Suprapubic skin (tissue), 4 donors: Measurements from ENCODE around the gene VWF.

Experiments used
- EP300 ChIP-seq: sonication (generic); formaldehyde crosslinking; IDR thresholded peaks from one replicate; pipeline ENCODE4 v1.6.1; 2017; ENCODE audit warnings: antibody characterized with exemption
- POLR2A ChIP-seq, 2 donors: fragments of 450-650 bp; IDR thresholded peaks; one replicate each; pipeline ENCODE4 v1.6.1; 2017; ENCODE audit warnings: antibody characterized with exemption in 2 of 2, mild to moderate bottlenecking in 2 of 2, moderate library complexity in 2 of 2
- POLR2AphosphoS5 ChIP-seq, 3 donors: sonication (generic); formaldehyde crosslinking; IDR thresholded peaks; one replicate each; pipeline ENCODE4 v1.6.1; 2017; ENCODE audit warnings: antibody characterized with exemption in 3 of 3
- TF ChIP-seq, protein P1 (sequence below), 2 donors: fragments of 200-600 bp in 1 of 2; fragments of 450-650 bp in 1 of 2; sonication (generic) in 1 of 2; IDR thresholded peaks; one replicate each; pipeline ENCODE4 v1.5.1; 2016 to 2019; ENCODE audit warnings: antibody characterized with exemption in 2 of 2, mild to moderate bottlenecking in 1 of 2, moderate library complexity in 1 of 2

GRCh38 chr12:5905757-5906156 lies 218.7 kb downstream of the VWF start:
- TF ChIP-seq, protein P1, sequence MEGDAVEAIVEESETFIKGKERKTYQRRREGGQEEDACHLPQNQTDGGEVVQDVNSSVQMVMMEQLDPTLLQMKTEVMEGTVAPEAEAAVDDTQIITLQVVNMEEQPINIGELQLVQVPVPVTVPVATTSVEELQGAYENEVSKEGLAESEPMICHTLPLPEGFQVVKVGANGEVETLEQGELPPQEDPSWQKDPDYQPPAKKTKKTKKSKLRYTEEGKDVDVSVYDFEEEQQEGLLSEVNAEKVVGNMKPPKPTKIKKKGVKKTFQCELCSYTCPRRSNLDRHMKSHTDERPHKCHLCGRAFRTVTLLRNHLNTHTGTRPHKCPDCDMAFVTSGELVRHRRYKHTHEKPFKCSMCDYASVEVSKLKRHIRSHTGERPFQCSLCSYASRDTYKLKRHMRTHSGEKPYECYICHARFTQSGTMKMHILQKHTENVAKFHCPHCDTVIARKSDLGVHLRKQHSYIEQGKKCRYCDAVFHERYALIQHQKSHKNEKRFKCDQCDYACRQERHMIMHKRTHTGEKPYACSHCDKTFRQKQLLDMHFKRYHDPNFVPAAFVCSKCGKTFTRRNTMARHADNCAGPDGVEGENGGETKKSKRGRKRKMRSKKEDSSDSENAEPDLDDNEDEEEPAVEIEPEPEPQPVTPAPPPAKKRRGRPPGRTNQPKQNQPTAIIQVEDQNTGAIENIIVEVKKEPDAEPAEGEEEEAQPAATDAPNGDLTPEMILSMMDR (IDR thresholded peaks at IDR 0.05), result no peak
- no peak for TF ChIP-seq POLR2AphosphoS5 (IDR thresholded peaks at IDR 0.05)
- no peak for TF ChIP-seq EP300
- TF ChIP-seq POLR2A (IDR thresholded peaks at IDR 0.05), result no peak
